Hepatocyte (in vitro differentiated cells): ENCODE results near the gene MBNL1. TPM values are rescaled to one million over a fixed set of nuclear protein-coding genes. Genes with fewer than 3 reads are reported as not detected.

ENCODE experiments used
- DNase-seq: peaks from one replicate; pipeline ENCODE4 v3.0.0-alpha.2; 2016; ENCODE audit warnings: low spot score
- H2AFZ ChIP-seq: fragments of 200-600 bp; sonication (generic); 2 replicates; pipeline ENCODE4 v1.6.0; 2016; ENCODE audit warnings: antibody characterized with exemption, mild to moderate bottlenecking
- H3K27ac ChIP-seq: fragments of 200-600 bp; sonication (generic); 2 replicates; pipeline ENCODE4 v1.5.1; 2016; ENCODE audit warnings: mild to moderate bottlenecking
- H3K27me3 ChIP-seq: fragments of 200-600 bp; sonication (generic); 2 replicates; pipeline ENCODE4 v1.6.1; 2016
- H3K36me3 ChIP-seq: fragments of 200-600 bp; sonication (generic); replicated peaks from 2 replicates; pipeline ENCODE4 v1.5.1; 2016; ENCODE audit warnings: low read depth; ENCODE audit not compliant: insufficient read depth
- H3K4me1 ChIP-seq: fragments of 200-600 bp; sonication (generic); 2 replicates; pipeline ENCODE4 v1.5.1; 2016; ENCODE audit warnings: mild to moderate bottlenecking, moderate library complexity; ENCODE audit not compliant: insufficient read depth
- H3K4me2 ChIP-seq: fragments of 200-600 bp; sonication (generic); 2 replicates; pipeline ENCODE4 v1.6.0; 2016
- H3K4me3 ChIP-seq: fragments of 200-600 bp; sonication (generic); 2 replicates; pipeline ENCODE4 v1.5.1; 2016; ENCODE audit warnings: mild to moderate bottlenecking
- H3K79me2 ChIP-seq: fragments of 200-600 bp; sonication (generic); 2 replicates; pipeline ENCODE4 v1.6.0; 2017; ENCODE audit warnings: mild to moderate bottlenecking
- H3K9me2 ChIP-seq: fragments of 200-600 bp; sonication (generic); replicated peaks from 2 replicates; pipeline ENCODE4 v1.6.0; 2017; ENCODE audit warnings: mild to moderate bottlenecking; ENCODE audit not compliant: insufficient read depth
- H3K9me3 ChIP-seq: fragments of 200-600 bp; sonication (generic); 2 replicates; pipeline ENCODE4 v1.5.1; 2016; ENCODE audit warnings: low read depth, mild to moderate bottlenecking
- H4K20me1 ChIP-seq: fragments of 200-600 bp; sonication (generic); 2 replicates; pipeline ENCODE4 v1.6.0; 2016; ENCODE audit warnings: mild to moderate bottlenecking; ENCODE audit not compliant: insufficient read depth, poor library complexity, severe bottlenecking
- CTCF ChIP-seq: fragments of 200-600 bp; sonication (generic); IDR thresholded peaks from 2 replicates; pipeline ENCODE4 v1.5.1; 2016; ENCODE audit warnings: antibody characterized with exemption, mild to moderate bottlenecking; ENCODE audit not compliant: poor library complexity
- EZH2 ChIP-seq: fragments of 200-600 bp; sonication (generic); IDR thresholded peaks from 2 replicates; pipeline ENCODE4 v1.6.1; 2016; ENCODE audit warnings: antibody characterized with exemption, mild to moderate bottlenecking, borderline replicate concordance
- EZH2phosphoT487 ChIP-seq: fragments of 200-600 bp; sonication (generic); IDR thresholded peaks from one replicate; pipeline ENCODE4 v1.6.1; 2018; ENCODE audit warnings: antibody characterized with exemption, mild to moderate bottlenecking, low read depth, moderate library complexity; ENCODE audit not compliant: unreplicated experiment, severe bottlenecking
- WGBS: methylation state at CpG from one replicate; pipeline ENCODE4 v1.1.6; 2016; ENCODE audit warnings: low lambda C conversion rate; ENCODE audit errors: missing lambda C conversion rate; 5-methylcytosine and 5-hydroxymethylcytosine counted together
- polyA plus RNA-seq: library from polyadenylated mRNA; unstranded; fragments of >200 nt; fragmentation: Nextera tagmentation; extraction: Ambion mirVana; gene quantifications from 2 replicates; pipeline ENCODE4 v1.2.1, GENCODE V29; 2016
- total RNA-seq: library from RNA; depleted of rRNA; stranded (reverse); fragments of >200 nt; gene quantifications from 2 replicates; pipeline ENCODE4 v1.2.3, GENCODE V29; 2014

The MBNL1 gene
- total and polyA plus RNA-seq, 2 experiments from 2014 or later: 20.5 to 104 TPM

DNA sequence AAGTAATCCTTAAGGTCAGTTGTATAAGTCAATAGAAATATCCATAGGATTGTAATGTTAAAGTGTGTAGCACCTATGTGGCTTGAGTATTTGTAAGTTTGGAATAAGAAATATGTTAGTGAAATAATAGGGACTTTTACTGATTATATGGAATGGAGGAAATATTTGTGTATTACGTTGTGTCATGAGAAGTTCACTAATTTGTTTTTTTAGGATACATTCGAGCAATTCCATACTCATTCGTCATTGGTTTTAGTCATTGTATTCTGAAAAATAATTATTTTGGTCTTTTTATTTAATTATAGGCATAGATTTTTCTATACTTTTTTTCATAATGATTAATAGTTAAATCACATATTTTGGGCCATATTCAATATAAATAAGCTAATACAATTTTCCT lies 21.0 kb downstream of the MBNL1 start:
- 95% methylated on average over 3 of the region's 3 CpGs for WGBS
- no peak overlapping the region for H3K27ac ChIP-seq
- H3K4me1 ChIP-seq: no peaks in the 10 kb centered on the region
- H3K4me3 ChIP-seq: no peak overlapping the region
- H3K4me2 ChIP-seq: no peak overlapping the region
- H3K9me2 ChIP-seq: no peaks in the 10 kb centered on the region
- no peaks in the 10 kb centered on the region for H3K27me3 ChIP-seq
- peaks cover 65% of the 10 kb centered on the region for H4K20me1 ChIP-seq
- no peaks in the 10 kb centered on the region for H3K9me3 ChIP-seq
- H2AFZ ChIP-seq: no peak overlapping the region
- H3K36me3 ChIP-seq: no peaks in the 10 kb centered on the region
- TF ChIP-seq EZH2phosphoT487 (no peak), EZH2 (no peak), CTCF (no peak)
- H3K79me2 ChIP-seq: peaks cover 97% of the 10 kb centered on the region
- DNase-seq: no peak

DNA sequence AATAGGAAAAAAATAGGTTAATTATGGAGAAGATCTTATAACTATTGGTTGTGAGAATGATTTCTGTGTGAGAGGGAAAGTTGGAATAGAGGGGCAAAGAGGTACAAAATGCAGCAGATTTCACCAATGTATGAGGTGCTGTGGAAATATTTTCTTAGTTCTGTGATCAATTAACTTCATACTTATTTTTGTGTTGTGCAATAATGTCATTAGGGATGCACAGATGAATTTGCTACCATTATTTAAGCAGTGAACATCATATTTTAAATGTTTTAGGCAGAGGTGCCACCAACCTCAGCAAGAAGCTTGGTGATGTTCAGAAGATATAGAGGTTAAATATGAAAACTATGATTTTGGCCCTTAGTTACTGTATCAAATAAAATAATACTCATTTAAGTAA lies 21.6 kb downstream of the MBNL1 start:
- Histone ChIP-seq H3K9me3 (no peaks in the 10 kb centered on the region), H3K36me3 (no peaks in the 10 kb centered on the region), H3K9me2 (no peaks in the 10 kb centered on the region), H3K27ac (no peak overlapping the region), H3K79me2 (peaks cover 97% of the 10 kb centered on the region), H2AFZ (no peak overlapping the region), H3K27me3 (no peaks in the 10 kb centered on the region), H3K4me2 (no peak overlapping the region), H4K20me1 (peaks cover 70% of the 10 kb centered on the region), H3K4me3 (no peak overlapping the region), H3K4me1 (no peaks in the 10 kb centered on the region)
- DNase-seq: no peak
- TF ChIP-seq EZH2 (no peak), CTCF (no peak), EZH2phosphoT487 (no peak)

DNA sequence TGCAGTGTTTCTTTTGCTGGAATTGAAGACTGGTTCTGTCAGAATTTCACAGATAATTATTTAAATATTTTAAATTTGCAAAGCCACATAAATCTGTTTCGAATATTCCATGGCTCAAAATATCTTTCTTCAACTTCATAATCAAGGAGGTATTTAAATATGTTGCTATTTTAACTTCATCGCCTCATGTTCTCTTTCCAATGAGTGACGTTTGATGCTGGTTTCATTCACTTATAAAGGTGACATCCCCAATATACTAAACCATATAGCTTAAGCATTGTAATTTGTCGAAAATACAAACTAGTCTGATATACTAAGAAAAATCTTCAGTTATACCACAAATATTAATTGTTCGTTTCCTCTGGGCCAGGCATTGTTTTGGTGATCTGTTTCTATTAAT lies 22.5 kb downstream of the MBNL1 start:
- Histone ChIP-seq H3K9me2 (no peaks in the 10 kb centered on the region), H3K27me3 (no peaks in the 10 kb centered on the region), H3K27ac (no peak overlapping the region), H3K4me1 (no peaks in the 10 kb centered on the region), H3K36me3 (no peaks in the 10 kb centered on the region), H3K4me2 (no peak overlapping the region), H2AFZ (no peak overlapping the region), H3K4me3 (no peak overlapping the region), H3K79me2 (peaks cover 98% of the 10 kb centered on the region), H4K20me1 (peaks cover 72% of the 10 kb centered on the region), H3K9me3 (no peaks in the 10 kb centered on the region)
- no peak for TF ChIP-seq EZH2phosphoT487
- no peak for TF ChIP-seq CTCF
- no peak for TF ChIP-seq EZH2
- no peak for DNase-seq
- WGBS: 98% methylated on average over 5 of the region's 5 CpGs

GRCh38 chr3:152291649-152292066 lies 22.9 kb downstream of the MBNL1 start:
- no peaks in the 10 kb centered on the region for H3K27me3 ChIP-seq
- H3K9me3 ChIP-seq: no peaks in the 10 kb centered on the region
- H3K9me2 ChIP-seq: no peaks in the 10 kb centered on the region
- H3K27ac ChIP-seq: no peak overlapping the region
- H3K36me3 ChIP-seq: no peaks in the 10 kb centered on the region
- TF ChIP-seq CTCF (no peak), EZH2 (no peak), EZH2phosphoT487 (no peak)
- H3K79me2 ChIP-seq: peaks cover 100% of the 10 kb centered on the region
- WGBS: 87% methylated on average over 4 of the region's 4 CpGs
- H3K4me2 ChIP-seq: no peak overlapping the region
- no peak overlapping the region for H3K4me3 ChIP-seq
- peaks cover 72% of the 10 kb centered on the region for H4K20me1 ChIP-seq
- no peak overlapping the region for H2AFZ ChIP-seq
- DNase-seq: no peak
- H3K4me1 ChIP-seq: no peaks in the 10 kb centered on the region
